Measurements from ENCODE around the gene KBTBD2.
"Not testable (repeated sequence)": the region's sequence is repeated elsewhere in the genome, so short reads cannot be mapped to it uniquely, and the experiment has no call there.

The KBTBD2 gene

GRCh38 chr7:32891043-32891799, at the start of gene KBTBD2:
TSS of gene KBTBD2 (minus strand) at chr7:32891760. CDS start at chr7:32879604, 12,156 bp downstream.
- no peaks in the 10 kb centered on the region for H3K9me3 Mint-ChIP-seq
- DNase-seq (ENCODE audit: low spot score in 2 of 2) (peak; percentile 64 to 79), ATAC-seq (replicated peaks; ENCODE audit: extremely low read depth, poor library complexity, severe bottlenecking) (peak; percentile 55)
- H3K4me1 Mint-ChIP-seq, result peaks cover 51% of the 10 kb centered on the region
- peak within 1 kb of the TSS; percentile 97 for H3K27ac Mint-ChIP-seq (ENCODE audit: low read depth)
- H3K4me3 Mint-ChIP-seq, result peak within 1 kb of the TSS; percentile 98
- H3K36me3 Mint-ChIP-seq (ENCODE audit: insufficient read depth), result peaks cover 34% of the 10 kb centered on the region
- no peaks in the 10 kb centered on the region for H3K27me3 Mint-ChIP-seq

GRCh38 chr7:32941181-32941580, 49.6 kb upstream of the KBTBD2 start:
- Mint-ChIP-seq H3K27ac (ENCODE audit: low read depth) (no peak overlapping the region), H3K9me3 (no peaks in the 10 kb centered on the region)

GRCh38 chr7:32937344-32938174, 46.0 kb upstream of the KBTBD2 start:
- ATAC-seq (replicated peaks; ENCODE audit: extremely low read depth, poor library complexity, severe bottlenecking) (no peak), DNase-seq (ENCODE audit: low spot score in 2 of 2) (no peak)
- Mint-ChIP-seq H3K27me3 (no peaks in the 10 kb centered on the region), H3K9me3 (no peaks in the 10 kb centered on the region), H3K27ac (ENCODE audit: low read depth) (no peak overlapping the region), H3K36me3 (ENCODE audit: insufficient read depth) (peaks cover 6% of the 10 kb centered on the region), H3K4me1 (peaks cover 16% of the 10 kb centered on the region), H3K4me3 (no peak overlapping the region)

More at GRCh38 chr7:32941181-32941580, 49.6 kb upstream of the KBTBD2 start:
- Mint-ChIP-seq H3K36me3 (ENCODE audit: insufficient read depth) (no peaks in the 10 kb centered on the region), H3K27me3 (no peaks in the 10 kb centered on the region), H3K4me3 (peak overlapping the region; percentile 80), H3K4me1 (peaks cover 16% of the 10 kb centered on the region)
- ATAC-seq (replicated peaks; ENCODE audit: extremely low read depth, poor library complexity, severe bottlenecking) (no peak), DNase-seq (ENCODE audit: low spot score in 2 of 2) (no peak)

- Mint-ChIP-seq H3K36me3 (ENCODE audit: insufficient read depth) (peaks cover 6% of the 10 kb centered on the region), H3K27ac (ENCODE audit: low read depth) (no peak overlapping the region), H3K4me3 (no peak overlapping the region), H3K9me3 (no peaks in the 10 kb centered on the region), H3K27me3 (no peaks in the 10 kb centered on the region), H3K4me1 (peaks cover 7% of the 10 kb centered on the region)
- ATAC-seq (replicated peaks; ENCODE audit: extremely low read depth, poor library complexity, severe bottlenecking) (no peak), DNase-seq (ENCODE audit: low spot score in 2 of 2) (no peak)
Measured at GRCh38 chr7:32936689-32937088, 45.1 kb upstream of the KBTBD2 start.

DNA sequence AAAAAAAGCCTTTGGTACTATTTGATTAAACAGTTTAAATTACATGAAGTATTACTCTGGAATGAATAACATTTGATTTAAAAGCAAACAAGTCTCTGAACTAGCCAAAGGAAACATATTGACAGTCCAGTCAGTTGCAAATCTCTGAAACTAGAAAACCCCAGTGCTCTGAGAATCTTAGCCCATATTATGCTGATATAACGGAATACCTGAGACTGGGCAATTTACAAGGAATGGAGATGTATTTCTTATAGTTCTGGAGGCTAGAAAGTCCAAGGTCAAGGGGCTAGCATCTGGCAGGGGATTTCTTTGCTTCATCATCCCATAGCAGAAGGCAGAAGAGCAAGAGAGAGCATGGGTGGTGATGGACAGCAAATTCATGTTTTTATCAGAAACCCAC, 44.0 kb upstream of the KBTBD2 start:
- H3K4me3 Mint-ChIP-seq, result no peak overlapping the region

GRCh38 chr7:32930378-32930777, 38.8 kb upstream of the KBTBD2 start:
- Mint-ChIP-seq H3K9me3 (no peaks in the 10 kb centered on the region), H3K27ac (ENCODE audit: low read depth) (no peak overlapping the region), H3K4me3 (no peak overlapping the region), H3K4me1 (no peaks in the 10 kb centered on the region), H3K27me3 (no peaks in the 10 kb centered on the region), H3K36me3 (ENCODE audit: insufficient read depth) (peaks cover 11% of the 10 kb centered on the region)
- no peak for DNase-seq (ENCODE audit: low spot score in 2 of 2)
- ATAC-seq (replicated peaks; ENCODE audit: extremely low read depth, poor library complexity, severe bottlenecking), result no peak

More for the DNA sequence above, 44.0 kb upstream of the KBTBD2 start:
- peaks cover 6% of the 10 kb centered on the region for H3K36me3 Mint-ChIP-seq (ENCODE audit: insufficient read depth)
- H3K27ac Mint-ChIP-seq (ENCODE audit: low read depth), result no peak overlapping the region
- no peaks in the 10 kb centered on the region for H3K9me3 Mint-ChIP-seq
- DNase-seq (ENCODE audit: low spot score in 2 of 2) (no peak), ATAC-seq (replicated peaks; ENCODE audit: extremely low read depth, poor library complexity, severe bottlenecking) (no peak)
- H3K4me1 Mint-ChIP-seq, result peaks cover 6% of the 10 kb centered on the region
- H3K27me3 Mint-ChIP-seq, result no peaks in the 10 kb centered on the region

GRCh38 chr7:32929430-32930143, 38.0 kb upstream of the KBTBD2 start:
- Mint-ChIP-seq H3K9me3 (no peaks in the 10 kb centered on the region), H3K27ac (ENCODE audit: low read depth) (no peak overlapping the region), H3K36me3 (ENCODE audit: insufficient read depth) (peaks cover 11% of the 10 kb centered on the region), H3K4me1 (no peaks in the 10 kb centered on the region), H3K27me3 (no peaks in the 10 kb centered on the region), H3K4me3 (no peak overlapping the region)
- DNase-seq (ENCODE audit: low spot score in 2 of 2), result no peak
- no peak for ATAC-seq (replicated peaks; ENCODE audit: extremely low read depth, poor library complexity, severe bottlenecking)

- Mint-ChIP-seq H3K9me3 (no peaks in the 10 kb centered on the region), H3K4me3 (no peak overlapping the region), H3K27me3 (no peaks in the 10 kb centered on the region), H3K27ac (ENCODE audit: low read depth) (no peak overlapping the region), H3K36me3 (ENCODE audit: insufficient read depth) (peaks cover 9% of the 10 kb centered on the region), H3K4me1 (no peaks in the 10 kb centered on the region)
- DNase-seq (ENCODE audit: low spot score in 2 of 2) (no peak), ATAC-seq (replicated peaks; ENCODE audit: extremely low read depth, poor library complexity, severe bottlenecking) (no peak)
Measured at GRCh38 chr7:32928785-32929298, 37.3 kb upstream of the KBTBD2 start.

- DNase-seq (ENCODE audit: low spot score in 2 of 2) (no peak), ATAC-seq (replicated peaks; ENCODE audit: extremely low read depth, poor library complexity, severe bottlenecking) (no peak)
- no peak overlapping the region for H3K27ac Mint-ChIP-seq (ENCODE audit: low read depth)
- H3K4me1 Mint-ChIP-seq, result no peaks in the 10 kb centered on the region
- H3K36me3 Mint-ChIP-seq (ENCODE audit: insufficient read depth), result peaks cover 7% of the 10 kb centered on the region
- H3K27me3 Mint-ChIP-seq, result no peaks in the 10 kb centered on the region
- no peak overlapping the region for H3K4me3 Mint-ChIP-seq
- no peaks in the 10 kb centered on the region for H3K9me3 Mint-ChIP-seq
Measured at GRCh38 chr7:32921896-32922295, 30.3 kb upstream of the KBTBD2 start.

GRCh38 chr7:32916994-32917393, 25.4 kb upstream of the KBTBD2 start:
- not testable (repeated sequence) for H3K4me1 Mint-ChIP-seq; ATAC-seq (replicated peaks; ENCODE audit: extremely low read depth, poor library complexity, severe bottlenecking)
- peaks cover 10% of the 10 kb centered on the region for H3K36me3 Mint-ChIP-seq (ENCODE audit: insufficient read depth)

DNA sequence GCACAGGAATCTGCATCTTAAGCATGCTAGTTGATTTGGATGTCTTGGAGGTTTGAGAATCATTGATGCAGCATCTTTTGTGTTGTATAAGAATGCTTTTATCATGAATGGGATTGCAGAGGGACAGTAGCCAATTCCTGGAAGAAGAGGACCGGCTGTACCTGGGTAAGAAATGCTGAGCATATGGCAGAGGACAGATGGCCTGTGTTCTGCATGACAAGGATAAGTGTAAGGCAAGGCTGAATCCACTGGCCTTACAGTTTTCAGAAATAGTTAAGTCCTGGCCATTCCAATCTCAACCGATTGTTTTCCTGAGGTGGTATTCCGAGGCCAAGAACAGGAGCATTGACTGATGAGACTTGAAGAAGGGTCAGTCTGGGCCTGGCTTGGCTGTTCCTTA, 24.4 kb upstream of the KBTBD2 start:
- no peak for DNase-seq (ENCODE audit: low spot score in 2 of 2)
- Mint-ChIP-seq H3K4me3 (no peak overlapping the region), H3K27ac (ENCODE audit: low read depth) (no peak overlapping the region), H3K9me3 (no peaks in the 10 kb centered on the region), H3K4me1 (peaks cover 5% of the 10 kb centered on the region), H3K27me3 (no peaks in the 10 kb centered on the region), H3K36me3 (ENCODE audit: insufficient read depth) (peaks cover 10% of the 10 kb centered on the region)
- no peak for ATAC-seq (replicated peaks; ENCODE audit: extremely low read depth, poor library complexity, severe bottlenecking)

More at GRCh38 chr7:32916994-32917393, 25.4 kb upstream of the KBTBD2 start:
- not testable (repeated sequence) for H3K4me3 Mint-ChIP-seq; H3K9me3 Mint-ChIP-seq; H3K27me3 Mint-ChIP-seq; DNase-seq (ENCODE audit: low spot score in 2 of 2); H3K27ac Mint-ChIP-seq (ENCODE audit: low read depth)

GRCh38 chr7:32915041-32915536, 23.5 kb upstream of the KBTBD2 start:
- DNase-seq (ENCODE audit: low spot score in 2 of 2), result no peak
- no peaks in the 10 kb centered on the region for H3K27me3 Mint-ChIP-seq
- peaks cover 10% of the 10 kb centered on the region for H3K36me3 Mint-ChIP-seq (ENCODE audit: insufficient read depth)
- no peaks in the 10 kb centered on the region for H3K9me3 Mint-ChIP-seq
- peaks cover 5% of the 10 kb centered on the region for H3K4me1 Mint-ChIP-seq
- no peak for ATAC-seq (replicated peaks; ENCODE audit: extremely low read depth, poor library complexity, severe bottlenecking)
- H3K4me3 Mint-ChIP-seq, result no peak overlapping the region
- no peak overlapping the region for H3K27ac Mint-ChIP-seq (ENCODE audit: low read depth)

Measured in central memory CD8-positive, alpha-beta T cell (primary cell).